ENCODE results near the gene GLI1. TPM values are rescaled to one million over a fixed set of nuclear protein-coding genes. Genes with fewer than 3 reads are reported as not detected.

GLI1 gene
- total RNA-seq, 1 experiment from 2014 or later = 6.4 TPM

GRCh38 chr12:57473886-57474285, 14.3 kb downstream of the GLI1 start:
- Histone ChIP-seq H3K4me3 (replicated peaks in 1 of 2; ENCODE audit: low read depth in 1 of 2, low read length in 2 of 2) (no peak overlapping the region), H3K4me2 (ENCODE audit: low read length) (no peak overlapping the region), H3K36me3 (ENCODE audit: control insufficient read depth in 1 of 2, insufficient read depth in 2 of 2, low read length in 2 of 2) (no peaks in the 10 kb centered on the region), H3K9me3 (ENCODE audit: control insufficient read depth in 1 of 2, insufficient read depth in 1 of 2, low read depth in 1 of 2, low read length in 2 of 2) (no peaks in the 10 kb centered on the region), H3K4me1 (ENCODE audit: control insufficient read depth in 1 of 2, insufficient read depth in 2 of 2, low read length in 2 of 2) (peaks cover 0 to 16% of the 10 kb centered on the region in 2 experiments; a peak in 2 of 4 replicates), H3K27ac (ENCODE audit: low read depth, low read length) (no peak overlapping the region), H3K9ac (ENCODE audit: low read length) (no peak overlapping the region), H3K9me2 (ENCODE audit: insufficient read depth) (no peaks in the 10 kb centered on the region), H4K20me1 (ENCODE audit: insufficient read depth) (no peaks in the 10 kb centered on the region), H2AFZ (ENCODE audit: low read depth, low read length, poor library complexity, severe bottlenecking) (no peak overlapping the region), H3K27me3 (ENCODE audit: insufficient read depth, low read length) (peaks cover 23% of the 10 kb centered on the region; the same call in 1 of the 2 replicates), H3K79me2 (ENCODE audit: insufficient read depth, low read length) (no peaks in the 10 kb centered on the region)
- DNase-seq (ENCODE audit: low read depth, low spot score) (no peak), ATAC-seq (no peak)
- CTCF ChIA-PET = no interaction called here
- BruUV-seq (replicated peaks) = no TSS peak
- intact Hi-C loops (cut with micrococcal nuclease) = no loop called here
- no peak for TF ChIP-seq ELF1 (IDR thresholded peaks at IDR 0.05; ENCODE audit: borderline replicate concordance, low read depth)
- TF ChIP-seq MAX (IDR thresholded peaks at IDR 0.05) = no peak
- no peak for TF ChIP-seq EZH2phosphoT487 (IDR thresholded peaks at IDR 0.05; ENCODE audit: borderline replicate concordance)
- no peak for TF ChIP-seq RAD21 (IDR thresholded peaks at IDR 0.05; ENCODE audit: low read depth)
- no peak for TF ChIP-seq POLR2AphosphoS5 (IDR thresholded peaks at IDR 0.05; ENCODE audit: low read depth, low read length)
- TF ChIP-seq TCF7L2 (IDR thresholded peaks at IDR 0.05; ENCODE audit: borderline replicate concordance, extremely low read depth, insufficient read depth, insufficient read length) = no peak
- no peak for TF ChIP-seq CEBPB (IDR thresholded peaks at IDR 0.05; ENCODE audit: low read depth)
- no peak for TF ChIP-seq EGR1 (IDR thresholded peaks at IDR 0.05; ENCODE audit: low read depth)
- POLR2A ChIA-PET = no interaction called here
- RAD21 ChIA-PET (ENCODE audit: low non-redundant PET in 1 of 2, low total read pairs in 2 of 2, uncharacterized antibody in 2 of 2, unreplicated experiment in 2 of 2) = no interaction called here

- Histone ChIP-seq H3K36me3 (ENCODE audit: control insufficient read depth in 1 of 2, insufficient read depth in 2 of 2, low read length in 2 of 2) (no peaks in the 10 kb centered on the region), H3K9ac (ENCODE audit: low read length) (no peak overlapping the region), H2AFZ (ENCODE audit: low read depth, low read length, poor library complexity, severe bottlenecking) (no peak overlapping the region), H3K9me2 (ENCODE audit: insufficient read depth) (no peaks in the 10 kb centered on the region), H3K4me3 (replicated peaks in 1 of 2; ENCODE audit: low read depth in 1 of 2, low read length in 2 of 2) (no peak overlapping the region), H4K20me1 (ENCODE audit: insufficient read depth) (no peaks in the 10 kb centered on the region), H3K79me2 (ENCODE audit: insufficient read depth, low read length) (no peaks in the 10 kb centered on the region), H3K4me2 (ENCODE audit: low read length) (no peak overlapping the region), H3K27ac (ENCODE audit: low read depth, low read length) (no peak overlapping the region), H3K27me3 (ENCODE audit: insufficient read depth, low read length) (peaks cover 23% of the 10 kb centered on the region; the same call in 1 of the 2 replicates), H3K4me1 (ENCODE audit: control insufficient read depth in 1 of 2, insufficient read depth in 2 of 2, low read length in 2 of 2) (peaks cover 0 to 16% of the 10 kb centered on the region in 2 experiments; a peak in 2 of 4 replicates), H3K9me3 (ENCODE audit: control insufficient read depth in 1 of 2, insufficient read depth in 1 of 2, low read depth in 1 of 2, low read length in 2 of 2) (no peaks in the 10 kb centered on the region)
- BruUV-seq (replicated peaks) = no TSS peak
- CTCF ChIA-PET = no interaction called here
- no peak for ATAC-seq
- RAD21 ChIA-PET (ENCODE audit: low non-redundant PET in 1 of 2, low total read pairs in 2 of 2, uncharacterized antibody in 2 of 2, unreplicated experiment in 2 of 2) = no interaction called here
- TF ChIP-seq ZFX (IDR thresholded peaks at IDR 0.05) (no peak), YY1 (IDR thresholded peaks at IDR 0.05; ENCODE audit: extremely low read depth, insufficient replicate concordance, low read depth, low read length) (no peak), EZH2 (IDR thresholded peaks at IDR 0.05) (no peak), CEBPB (IDR thresholded peaks at IDR 0.05; ENCODE audit: low read depth) (no peak), CBX3 (IDR thresholded peaks at IDR 0.05; ENCODE audit: low read depth) (no peak), ZNF274 (IDR thresholded peaks at IDR 0.05; ENCODE audit: low read depth, low read length) (no peak), EZH2phosphoT487 (IDR thresholded peaks at IDR 0.05; ENCODE audit: borderline replicate concordance) (no peak), SRF (IDR thresholded peaks at IDR 0.05; ENCODE audit: low read depth) (no peak), FOSL1 (IDR thresholded peaks at IDR 0.05; ENCODE audit: low read depth) (no peak), RAD21 (IDR thresholded peaks at IDR 0.05; ENCODE audit: low read depth) (no peak), POLR2A (IDR thresholded peaks at IDR 0.05; ENCODE audit: borderline replicate concordance, extremely low read depth, insufficient read depth, insufficient read length) (no peak), REST (IDR thresholded peaks at IDR 0.05; ENCODE audit: low read depth) (no peak), SIN3A (IDR thresholded peaks at IDR 0.05; ENCODE audit: low read depth) (no peak)
- POLR2A ChIA-PET = interaction anchor here (0.6 kb wide), 1 partner anchor 30 kb away, joined by 4 read pairs; no protein-coding TSS in a partner anchor
- no peak for DNase-seq (ENCODE audit: low read depth, low spot score)
- intact Hi-C loops (cut with micrococcal nuclease) = no loop called here
These were observed 14.8 kb downstream of the GLI1 start for GRCh38 chr12:57474430-57474829.

Data from HCT116 (cell line).